ENCODE data around the gene TLE4.

- TF ChIP-seq CTCF (IDR thresholded peaks at IDR 0.05) (no peak), POLR2A (IDR thresholded peaks at IDR 0.05) (no peak)
Measured at GRCh38 chr9:79610019-79610631, 38.4 kb downstream of the TLE4 start.
